Fibroblast of the aortic adventitia (primary cell): Measurements from ENCODE around the gene GLUD2. TPM values are rescaled to one million over a fixed set of nuclear protein-coding genes. Genes with fewer than 3 reads are reported as not detected.

ENCODE experiments used
- DNase-seq: peaks from one replicate; pipeline ENCODE4 v3.0.0-alpha.2; 2010; ENCODE audit warnings: low read depth
- H3K4me3 ChIP-seq: 2 replicates; pipeline ENCODE4 v1.5.1; 2011; ENCODE audit warnings: low read depth, mild to moderate bottlenecking, control low read depth, low read length, moderate library complexity
- total RNA-seq: library from RNA; depleted of rRNA; stranded (reverse); fragments of >200 nt; gene quantifications from 2 replicates; pipeline ENCODE4 v1.2.3, GENCODE V29; 2012; ENCODE audit warnings: low replicate concordance
- TF ChIP-seq, protein P1 (sequence below): IDR thresholded peaks from 2 replicates; pipeline ENCODE4 v1.5.1; 2011; ENCODE audit warnings: mild to moderate bottlenecking, low read length, control low read depth, inconsistent platforms; ENCODE audit not compliant: insufficient read depth

GLUD2 gene
- total RNA-seq, 1 donor = 1.4 TPM

DNA sequence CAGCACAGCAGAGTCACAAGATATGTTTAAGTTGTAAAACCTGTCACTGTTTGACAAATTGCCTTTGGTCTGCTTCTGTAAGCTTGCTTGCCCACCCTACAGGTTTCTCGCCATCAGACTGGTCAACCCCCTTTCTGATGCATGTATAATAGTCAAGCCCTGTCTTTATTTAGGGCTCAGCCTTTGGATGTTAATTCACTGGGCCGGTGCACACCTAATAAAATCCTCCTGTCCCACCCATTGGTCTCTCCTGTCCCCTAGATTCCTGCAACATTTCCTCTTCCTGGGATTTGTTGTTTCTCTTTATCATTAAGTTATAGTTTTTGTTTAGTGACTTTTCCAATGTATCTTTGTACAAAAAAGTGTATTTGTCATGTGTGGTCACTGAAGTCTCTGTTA is 38.2 kb downstream of the GLUD2 start:
- no peak for DNase-seq
- TF ChIP-seq, protein P1, sequence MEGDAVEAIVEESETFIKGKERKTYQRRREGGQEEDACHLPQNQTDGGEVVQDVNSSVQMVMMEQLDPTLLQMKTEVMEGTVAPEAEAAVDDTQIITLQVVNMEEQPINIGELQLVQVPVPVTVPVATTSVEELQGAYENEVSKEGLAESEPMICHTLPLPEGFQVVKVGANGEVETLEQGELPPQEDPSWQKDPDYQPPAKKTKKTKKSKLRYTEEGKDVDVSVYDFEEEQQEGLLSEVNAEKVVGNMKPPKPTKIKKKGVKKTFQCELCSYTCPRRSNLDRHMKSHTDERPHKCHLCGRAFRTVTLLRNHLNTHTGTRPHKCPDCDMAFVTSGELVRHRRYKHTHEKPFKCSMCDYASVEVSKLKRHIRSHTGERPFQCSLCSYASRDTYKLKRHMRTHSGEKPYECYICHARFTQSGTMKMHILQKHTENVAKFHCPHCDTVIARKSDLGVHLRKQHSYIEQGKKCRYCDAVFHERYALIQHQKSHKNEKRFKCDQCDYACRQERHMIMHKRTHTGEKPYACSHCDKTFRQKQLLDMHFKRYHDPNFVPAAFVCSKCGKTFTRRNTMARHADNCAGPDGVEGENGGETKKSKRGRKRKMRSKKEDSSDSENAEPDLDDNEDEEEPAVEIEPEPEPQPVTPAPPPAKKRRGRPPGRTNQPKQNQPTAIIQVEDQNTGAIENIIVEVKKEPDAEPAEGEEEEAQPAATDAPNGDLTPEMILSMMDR = no peak
- H3K4me3 ChIP-seq = no peak overlapping the region

GRCh38 chrX:121093011-121093410 is 45.6 kb downstream of the GLUD2 start:
- DNase-seq = no peak
- TF ChIP-seq, protein P1 = no peak
- no peak overlapping the region for H3K4me3 ChIP-seq

Other genes with a start within 250 kb of the GLUD2 start
- not detected in 2 replicates for gene CT47B1, start 171.7 kb upstream of the GLUD2 start, total RNA-seq
- not detected in 2 replicates for gene CT47A11, start 110.5 kb upstream of the GLUD2 start, total RNA-seq
- not detected in 2 replicates for gene CT47A10, start 105.6 kb upstream of the GLUD2 start, total RNA-seq
- not detected in 2 replicates for gene CT47A9, start 100.7 kb upstream of the GLUD2 start, total RNA-seq
- gene CT47A8, start 95.9 kb upstream of the GLUD2 start, total RNA-seq = not detected in 2 replicates
- gene CT47A7, start 91.0 kb upstream of the GLUD2 start, total RNA-seq = not detected in 2 replicates
- not detected in 2 replicates for gene CT47A6, start 86.1 kb upstream of the GLUD2 start, total RNA-seq
- not detected in 2 replicates for gene CT47A5, start 81.3 kb upstream of the GLUD2 start, total RNA-seq
- gene CT47A4, start 76.4 kb upstream of the GLUD2 start, total RNA-seq = not detected in 2 replicates
- gene CT47A3, start 71.5 kb upstream of the GLUD2 start, total RNA-seq = not detected in 2 replicates
- not detected in 2 replicates for gene CT47A2, start 66.7 kb upstream of the GLUD2 start, total RNA-seq
- gene CT47A1, start 61.9 kb upstream of the GLUD2 start, total RNA-seq = not detected in 2 replicates